Renal cortical epithelial cell (primary cell): ENCODE measurements around the gene TMEM119. TPM values are rescaled to one million over a fixed set of nuclear protein-coding genes. Genes with fewer than 3 reads are reported as not detected.

Experiments used
- DNase-seq: peaks from one replicate; pipeline ENCODE4 v3.0.0-alpha.2; 2011; ENCODE audit warnings: low read depth
- total RNA-seq: library from RNA; depleted of rRNA; stranded (reverse); fragments of >200 nt; gene quantifications from 2 replicates; pipeline ENCODE4 v1.2.3, GENCODE V29; 2014

TMEM119 gene, protein sequence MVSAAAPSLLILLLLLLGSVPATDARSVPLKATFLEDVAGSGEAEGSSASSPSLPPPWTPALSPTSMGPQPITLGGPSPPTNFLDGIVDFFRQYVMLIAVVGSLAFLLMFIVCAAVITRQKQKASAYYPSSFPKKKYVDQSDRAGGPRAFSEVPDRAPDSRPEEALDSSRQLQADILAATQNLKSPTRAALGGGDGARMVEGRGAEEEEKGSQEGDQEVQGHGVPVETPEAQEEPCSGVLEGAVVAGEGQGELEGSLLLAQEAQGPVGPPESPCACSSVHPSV
- total RNA-seq: not detected in 2 replicates

DNA sequence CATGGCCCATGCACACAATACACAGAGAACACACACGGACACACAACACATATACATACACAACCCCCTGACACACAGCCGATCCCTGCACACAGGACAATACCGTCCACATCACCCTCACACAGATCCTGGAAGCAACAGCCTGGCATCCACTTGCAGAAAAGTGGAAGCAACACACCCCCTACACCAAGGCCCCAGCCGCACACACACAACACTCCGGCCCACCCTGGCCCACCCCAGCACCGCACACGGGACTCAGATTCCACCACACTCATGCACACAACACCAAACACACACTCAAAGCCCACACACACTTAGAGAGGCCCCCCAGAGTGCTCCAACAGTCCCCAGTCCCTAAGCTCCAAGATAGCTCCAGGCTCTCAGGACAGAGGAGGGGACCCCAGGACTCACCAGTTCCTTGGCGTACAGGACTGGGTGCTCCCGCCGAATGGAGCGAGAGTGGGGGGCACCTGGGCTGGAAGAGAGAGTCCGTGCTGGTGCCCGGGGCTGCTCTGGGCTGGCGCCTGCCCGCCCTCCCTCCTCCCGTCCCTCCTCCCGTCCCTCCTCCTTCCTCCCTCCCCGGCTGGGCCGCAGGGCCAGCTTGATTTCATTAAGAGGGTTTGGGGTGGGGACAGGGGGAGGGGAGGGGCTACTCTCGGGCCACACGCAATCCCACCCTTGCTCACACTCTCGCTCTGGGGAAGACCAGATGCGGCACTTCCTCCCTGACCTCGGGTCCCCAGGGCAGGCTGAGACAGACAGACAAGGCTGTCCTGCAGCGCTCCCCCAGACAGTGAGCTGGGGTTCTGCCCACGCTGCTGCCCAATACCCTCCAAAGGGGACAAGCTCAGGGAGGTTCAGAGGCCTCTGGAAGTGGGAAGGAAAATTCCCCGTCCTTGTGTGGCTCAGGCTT, at the start of gene TMEM119:
Gene TMEM119 (minus strand): TSS at position 526 of the 913 bp plus-strand sequence. CDS start 5,701 bp downstream, outside the sequence.
- no peak for DNase-seq

DNA sequence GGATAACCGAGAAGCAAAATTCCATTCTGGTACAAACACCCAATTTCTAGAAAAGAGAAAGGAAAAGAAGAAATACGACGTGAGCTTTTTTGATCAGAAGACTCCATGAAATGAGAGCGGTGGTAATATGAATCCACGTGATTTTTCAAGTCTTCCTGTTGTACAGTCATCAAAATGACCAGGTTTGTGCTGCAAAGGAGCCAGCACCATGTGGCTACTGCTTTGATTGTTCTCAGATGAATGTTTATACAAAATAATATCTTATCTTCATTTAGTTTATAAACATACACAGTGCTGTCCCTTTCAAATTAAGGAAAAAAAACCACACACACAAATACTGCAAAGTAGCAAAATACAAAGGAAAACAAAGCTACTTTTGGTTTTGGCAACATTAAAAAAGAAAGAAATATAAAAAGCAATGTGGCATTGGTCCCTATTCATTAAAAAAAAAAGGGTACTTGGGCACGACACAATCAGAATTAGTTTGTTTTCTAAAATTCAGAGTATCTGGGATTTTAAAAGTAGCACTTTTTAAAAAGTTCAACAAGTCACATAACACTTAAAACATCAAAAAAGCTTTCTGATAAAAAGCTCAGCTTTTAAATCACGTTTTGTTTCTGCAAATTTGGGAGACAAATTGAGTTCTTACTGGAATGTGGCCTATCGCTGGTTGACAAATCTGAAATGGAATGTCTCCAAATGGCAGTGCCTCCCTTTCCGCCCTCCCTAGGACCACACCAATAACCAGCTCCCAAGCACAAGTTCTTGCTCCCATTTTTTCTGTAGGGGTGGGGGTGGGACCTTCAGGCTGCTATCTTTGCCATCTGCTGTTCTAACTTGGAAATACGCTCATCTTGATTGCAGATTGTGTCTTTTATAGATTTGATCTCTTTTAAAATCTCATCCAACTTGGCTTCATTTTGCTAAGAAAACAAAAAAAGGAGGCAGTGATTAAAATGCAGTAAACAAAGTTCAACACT, 49.0 kb upstream of the TMEM119 start:
- DNase-seq: no peak

DNA sequence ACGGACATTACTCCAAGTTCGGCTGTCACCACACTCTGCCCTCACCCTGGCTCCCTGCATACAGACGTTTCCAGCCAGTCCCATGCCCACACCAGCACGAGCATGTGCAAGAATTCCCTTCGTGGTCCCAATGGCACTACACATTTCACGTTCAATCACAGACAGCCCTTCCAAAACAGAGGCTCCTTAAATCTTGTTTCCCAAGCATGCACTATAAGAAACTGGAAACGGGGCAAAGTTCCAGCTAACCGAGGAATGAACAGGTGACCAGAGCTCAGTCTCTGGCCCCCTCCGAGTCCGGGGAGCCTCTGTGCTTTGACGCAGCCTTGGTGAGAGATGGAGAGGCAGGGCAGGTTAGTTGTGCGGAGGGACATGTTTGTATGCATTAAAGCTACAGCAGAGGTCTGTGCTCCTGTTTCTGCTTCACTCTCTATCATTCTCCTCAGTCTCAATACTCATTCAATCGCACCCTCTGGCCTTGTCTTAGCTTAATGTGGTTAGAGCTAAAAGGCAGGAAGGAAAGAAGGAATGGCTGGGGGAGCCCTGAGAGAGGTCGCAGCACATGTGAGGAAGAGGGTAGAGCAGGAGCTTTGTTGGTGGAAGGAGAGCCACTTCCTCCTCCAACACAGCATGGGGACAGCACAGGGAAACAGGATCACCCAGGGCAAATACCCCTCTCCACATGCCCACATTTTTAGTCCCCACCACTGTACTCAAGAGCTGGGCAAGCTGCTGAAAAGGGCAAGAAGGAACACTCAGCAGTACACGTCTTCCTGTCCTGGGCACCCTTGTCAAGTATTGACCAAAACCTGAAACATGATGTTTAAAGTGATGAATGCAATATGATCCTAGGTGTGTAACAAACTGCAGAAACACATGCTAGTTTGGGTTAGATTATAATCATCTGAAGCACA, 48.1 kb upstream of the TMEM119 start:
- no peak for DNase-seq

DNA sequence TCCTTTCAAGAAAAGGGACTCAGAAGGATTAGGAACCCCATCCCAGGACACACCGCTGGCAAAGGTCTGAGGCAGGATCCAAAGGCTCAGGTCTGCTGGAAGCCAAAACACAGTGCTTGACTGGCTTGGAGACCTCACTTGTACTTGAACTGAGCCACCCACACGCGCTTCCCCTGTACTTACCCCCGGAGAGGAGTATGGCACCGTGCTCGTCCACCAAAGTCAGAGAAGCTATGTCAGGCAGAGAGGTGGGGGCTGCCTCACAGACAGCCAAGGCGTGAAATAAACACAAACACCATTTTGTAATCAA, 46.9 kb upstream of the TMEM119 start:
- no peak for DNase-seq

DNA sequence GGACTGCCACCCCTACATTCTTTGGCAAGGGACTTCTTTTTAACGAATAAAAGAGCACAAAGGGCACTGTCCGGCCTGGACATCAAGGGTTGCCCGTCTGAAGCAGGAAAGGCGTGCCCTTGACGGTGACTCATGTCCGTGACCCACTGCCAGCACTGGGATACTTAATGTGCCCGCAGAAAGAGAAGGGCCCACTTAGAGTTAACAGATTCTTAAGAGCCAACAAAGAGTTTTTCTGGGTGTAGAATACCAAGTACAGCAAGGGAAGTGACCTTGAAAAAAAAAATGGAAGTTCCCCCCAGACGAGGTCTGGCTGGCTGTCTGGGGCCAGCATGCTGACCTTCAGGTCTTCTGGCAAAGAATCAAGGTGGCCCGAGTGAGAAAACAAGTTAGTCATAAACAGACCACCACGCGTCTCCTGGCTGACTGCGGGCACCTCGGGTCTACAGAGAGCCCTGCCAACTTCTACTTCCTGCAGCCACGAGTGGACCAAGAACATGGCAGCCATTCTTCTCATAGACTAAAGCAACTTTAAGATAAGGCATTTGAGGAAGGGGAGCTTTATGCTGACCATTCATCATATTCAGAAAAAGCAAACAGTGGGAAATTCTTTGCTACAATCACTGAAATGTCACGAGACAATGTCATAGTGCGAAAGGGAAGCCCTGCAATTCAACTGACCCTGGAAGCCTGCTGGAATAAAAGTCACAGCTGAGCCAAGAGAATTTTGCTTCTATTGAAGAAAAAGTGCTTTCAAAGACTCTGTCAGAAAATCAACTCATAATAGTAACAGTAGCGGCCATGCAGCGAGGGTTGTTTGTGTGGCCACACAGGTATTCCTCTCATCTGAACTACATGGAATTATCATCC, 46.3 kb upstream of the TMEM119 start:
- peak; percentile 90 for DNase-seq

DNA sequence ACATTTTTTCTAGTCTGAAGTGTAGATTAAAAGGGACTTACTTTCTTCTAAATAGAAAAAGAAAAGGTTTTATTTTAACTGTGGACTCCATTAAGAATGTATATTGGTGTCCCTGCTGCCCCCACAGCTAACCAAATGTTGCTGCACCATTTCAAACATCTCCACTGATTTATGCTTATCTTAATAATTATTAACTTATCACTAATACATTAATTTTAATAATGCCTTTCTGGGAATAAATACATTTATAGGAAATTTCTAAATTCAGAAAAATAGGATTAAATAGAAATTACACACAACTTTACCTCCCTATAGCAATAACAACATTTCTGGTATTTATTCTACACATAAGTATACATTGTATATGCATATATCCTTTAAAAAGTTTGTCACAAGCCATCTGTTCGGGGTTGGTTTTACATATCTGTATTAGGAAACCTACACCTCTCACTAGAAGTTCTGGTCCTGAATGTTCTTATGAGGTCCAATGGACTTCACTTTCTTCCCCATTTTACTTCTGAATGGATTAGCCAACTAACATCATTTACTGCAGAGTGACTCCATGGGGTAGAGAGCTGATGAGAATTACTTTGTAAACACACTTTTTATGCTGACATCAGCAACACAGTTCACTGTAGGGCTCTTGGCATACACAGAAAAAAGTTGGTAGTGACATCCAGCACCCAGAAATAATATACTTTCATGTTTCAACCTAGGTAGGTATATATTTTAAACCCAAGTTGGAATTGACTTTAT, 45.2 kb upstream of the TMEM119 start:
- DNase-seq: no peak

DNA sequence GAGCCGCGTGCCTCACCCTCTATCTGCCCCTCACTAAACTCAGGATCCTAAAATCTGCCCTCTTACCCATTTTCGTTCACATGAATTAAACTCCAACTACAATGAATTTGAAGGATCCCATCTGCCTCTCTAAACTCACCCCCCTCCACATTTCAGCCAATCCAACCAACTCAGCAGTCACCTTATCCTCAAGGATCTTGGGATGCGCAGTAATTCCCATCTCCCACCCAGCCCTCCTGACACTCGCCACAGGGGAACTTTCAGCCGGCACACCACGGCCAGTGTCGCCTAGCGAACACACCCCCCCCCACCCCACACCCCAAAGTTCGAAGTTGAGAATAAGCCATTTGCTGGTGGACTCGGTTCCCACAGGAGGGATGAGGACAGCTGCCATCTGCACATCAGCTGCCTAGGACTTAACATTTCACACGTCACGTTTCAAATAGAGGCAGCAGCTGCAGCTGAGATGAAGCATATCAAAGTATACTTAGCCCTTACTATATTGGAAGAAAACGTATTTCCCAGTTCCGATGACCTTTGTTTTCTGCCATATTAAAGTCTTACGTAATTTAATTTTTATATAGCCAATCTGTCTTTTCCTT, 44.5 kb upstream of the TMEM119 start:
- DNase-seq: no peak

DNA sequence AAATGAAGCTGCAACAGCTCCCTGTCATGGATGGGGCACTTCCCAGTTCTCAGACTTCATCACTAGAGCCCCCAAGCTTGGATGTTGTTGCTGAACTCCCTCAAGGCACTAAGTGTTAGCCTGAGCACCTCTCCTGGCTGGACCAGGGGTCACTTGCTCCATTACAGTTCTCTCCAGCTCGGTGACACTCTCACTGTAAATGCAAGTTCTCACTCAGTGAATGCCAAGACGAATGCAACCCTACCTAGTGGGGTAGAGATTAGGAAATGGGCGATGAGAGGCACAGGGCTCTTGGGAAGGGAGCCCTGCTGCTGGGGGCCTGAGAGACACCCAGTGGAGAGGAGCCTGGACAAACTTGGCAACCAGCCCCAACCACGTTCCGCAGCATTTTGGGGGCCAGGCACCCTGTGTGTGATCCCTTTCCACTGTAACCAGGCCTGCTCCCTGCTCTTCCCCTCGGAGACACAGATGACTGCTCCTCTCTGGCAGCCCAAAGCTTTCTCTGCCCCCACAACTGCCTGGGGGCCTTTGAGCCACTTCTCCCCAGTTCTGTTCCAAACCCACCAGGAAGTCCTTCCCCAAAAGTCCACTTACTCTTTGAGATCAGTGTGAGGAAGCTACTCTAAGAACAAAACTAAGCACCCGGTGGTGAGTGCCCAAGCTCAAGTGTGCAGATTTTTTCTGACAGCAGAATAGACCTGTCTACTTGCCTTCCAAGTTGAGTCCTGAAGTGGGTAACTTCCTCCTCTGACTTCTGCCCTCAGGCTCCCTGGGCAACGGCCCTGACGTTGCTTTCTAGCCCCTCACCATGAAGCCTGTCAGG, 43.8 kb upstream of the TMEM119 start:
- no peak for DNase-seq

DNA sequence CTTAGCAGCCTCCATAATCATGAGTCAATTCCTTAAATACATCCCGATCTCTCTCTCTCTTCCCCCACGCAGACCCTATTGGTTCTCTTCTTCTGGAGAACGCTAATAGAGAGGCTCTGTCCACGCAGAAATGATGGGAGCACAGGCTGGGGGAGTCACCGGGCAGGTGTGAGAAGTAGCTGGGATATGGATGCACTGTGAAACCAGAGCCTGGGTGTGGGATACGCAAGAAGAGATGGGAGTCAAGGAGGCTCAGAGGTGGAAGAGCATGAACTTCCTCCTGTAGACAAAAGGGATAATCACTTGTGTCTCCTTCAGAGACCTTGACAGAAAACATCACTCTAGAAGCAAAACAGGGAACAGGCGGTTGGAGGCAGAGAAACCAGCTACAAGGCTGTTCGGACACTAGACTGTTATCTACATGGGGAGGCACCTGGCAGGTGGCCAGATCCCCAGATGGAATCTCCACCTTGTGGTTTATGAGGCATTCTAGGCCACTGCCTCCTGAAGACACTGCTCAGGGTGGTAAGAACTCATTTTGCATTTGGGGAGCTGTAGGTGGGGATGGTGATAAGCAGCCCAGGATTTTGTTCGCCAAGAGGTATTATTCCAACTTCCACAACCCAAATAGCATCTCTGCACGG, 43.0 kb upstream of the TMEM119 start:
- DNase-seq: no peak

DNA sequence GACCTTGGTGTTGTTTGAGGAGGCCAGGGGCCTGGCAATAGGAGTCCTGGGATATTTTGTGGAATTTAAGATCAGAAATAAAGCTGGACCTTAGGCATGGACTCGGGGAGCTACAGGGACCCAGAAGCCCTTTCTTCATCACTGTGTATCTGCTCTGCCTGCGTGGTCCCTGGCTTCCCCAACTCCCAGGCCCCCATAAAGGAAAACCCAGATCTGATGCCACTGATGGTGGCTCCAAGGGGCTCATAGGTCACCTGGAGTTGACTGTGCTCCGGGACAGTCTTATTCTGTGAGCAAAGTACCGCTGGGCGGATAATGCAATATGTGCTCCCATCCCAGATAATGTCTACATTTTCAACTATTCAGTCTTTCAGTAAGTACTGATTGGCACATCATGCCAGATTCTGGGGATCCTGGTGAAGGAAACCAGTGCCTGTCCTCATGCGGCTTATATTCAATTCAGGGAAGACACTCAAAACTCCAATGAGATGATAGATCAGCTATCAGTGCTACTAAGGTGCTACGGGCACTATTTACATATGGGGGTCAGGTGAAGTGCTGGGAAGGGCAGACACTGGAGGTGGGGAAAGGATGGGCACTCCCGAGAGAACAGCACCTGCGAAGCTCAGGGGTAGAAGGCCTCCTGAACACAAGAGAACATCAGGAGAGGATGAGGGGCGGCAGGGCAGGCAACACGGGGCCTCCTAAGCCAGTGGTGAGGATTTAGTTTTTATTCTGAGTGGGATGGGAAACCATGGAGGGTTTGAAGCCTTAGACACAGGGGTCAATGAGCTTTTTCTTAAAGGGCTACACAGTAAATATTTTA, 41.3 kb upstream of the TMEM119 start:
- no peak for DNase-seq

DNA sequence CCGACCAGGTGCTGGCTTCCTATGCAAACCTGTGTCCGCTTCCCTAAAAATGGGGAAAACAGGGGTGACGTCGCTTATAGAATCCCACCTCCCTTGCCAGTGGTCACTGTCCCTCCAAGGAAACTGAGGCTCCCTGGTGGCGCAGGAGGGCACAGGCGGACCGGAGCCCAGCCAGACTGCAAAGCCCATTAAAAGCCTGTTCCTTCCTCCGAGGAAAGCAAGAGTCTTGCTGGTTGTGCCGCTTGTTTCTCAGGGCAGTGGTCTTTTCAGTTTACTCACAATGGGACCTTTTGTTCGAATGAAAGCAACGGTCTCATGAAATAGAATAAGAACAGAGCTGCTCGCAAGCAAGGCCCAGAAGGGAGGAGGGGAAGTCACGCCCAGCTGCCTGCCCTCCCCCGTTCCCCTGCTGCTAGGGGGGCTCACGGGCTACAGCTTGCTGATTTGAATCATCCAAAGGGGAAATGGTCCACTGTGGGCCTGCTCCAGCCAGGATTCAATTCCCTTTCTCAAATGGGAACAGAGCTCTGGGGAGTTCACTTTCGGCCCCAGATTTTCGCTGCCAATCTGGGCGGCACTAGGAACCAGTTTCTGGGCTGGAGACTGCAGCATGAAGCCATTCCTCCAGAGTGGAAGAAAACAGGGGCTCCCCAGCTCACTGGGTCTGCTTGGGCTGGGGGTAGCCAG, 40.4 kb upstream of the TMEM119 start:
- no peak for DNase-seq

DNA sequence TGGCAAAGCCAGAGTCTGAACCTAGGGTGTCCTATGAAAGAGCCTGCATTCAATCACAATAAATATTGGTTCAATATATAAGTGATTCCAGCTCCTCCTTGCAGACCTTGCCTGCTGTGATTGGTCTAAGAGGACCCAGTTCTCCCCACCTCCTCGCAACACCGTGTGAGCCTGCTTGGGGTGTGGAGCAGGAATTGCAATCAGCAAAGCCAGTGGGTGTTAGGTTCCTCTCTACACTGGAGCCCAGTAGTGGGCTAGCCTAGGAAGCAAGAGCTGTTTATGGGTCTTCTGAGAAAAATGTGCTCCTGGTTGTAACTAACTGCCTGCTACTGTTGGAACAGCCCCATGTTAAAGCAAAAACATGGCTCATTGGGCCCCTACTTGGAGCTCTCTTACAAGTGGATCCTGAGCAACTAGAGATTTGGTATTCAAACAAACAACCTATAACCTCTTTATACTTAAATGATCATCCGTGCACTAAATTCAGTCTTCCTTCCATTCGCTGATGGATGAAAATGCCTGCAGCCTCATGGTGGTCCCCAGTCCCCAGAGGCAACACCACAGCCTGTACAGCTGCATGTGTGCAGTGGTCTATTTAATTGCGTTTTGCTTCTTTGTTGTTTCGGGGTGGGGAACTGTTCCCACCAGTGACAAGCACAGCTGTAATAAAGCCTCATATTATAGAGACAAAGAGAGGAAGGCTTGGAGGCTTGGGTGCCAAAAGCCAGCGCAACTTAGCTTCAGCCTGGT, 39.5 kb upstream of the TMEM119 start:
- DNase-seq: no peak

DNA sequence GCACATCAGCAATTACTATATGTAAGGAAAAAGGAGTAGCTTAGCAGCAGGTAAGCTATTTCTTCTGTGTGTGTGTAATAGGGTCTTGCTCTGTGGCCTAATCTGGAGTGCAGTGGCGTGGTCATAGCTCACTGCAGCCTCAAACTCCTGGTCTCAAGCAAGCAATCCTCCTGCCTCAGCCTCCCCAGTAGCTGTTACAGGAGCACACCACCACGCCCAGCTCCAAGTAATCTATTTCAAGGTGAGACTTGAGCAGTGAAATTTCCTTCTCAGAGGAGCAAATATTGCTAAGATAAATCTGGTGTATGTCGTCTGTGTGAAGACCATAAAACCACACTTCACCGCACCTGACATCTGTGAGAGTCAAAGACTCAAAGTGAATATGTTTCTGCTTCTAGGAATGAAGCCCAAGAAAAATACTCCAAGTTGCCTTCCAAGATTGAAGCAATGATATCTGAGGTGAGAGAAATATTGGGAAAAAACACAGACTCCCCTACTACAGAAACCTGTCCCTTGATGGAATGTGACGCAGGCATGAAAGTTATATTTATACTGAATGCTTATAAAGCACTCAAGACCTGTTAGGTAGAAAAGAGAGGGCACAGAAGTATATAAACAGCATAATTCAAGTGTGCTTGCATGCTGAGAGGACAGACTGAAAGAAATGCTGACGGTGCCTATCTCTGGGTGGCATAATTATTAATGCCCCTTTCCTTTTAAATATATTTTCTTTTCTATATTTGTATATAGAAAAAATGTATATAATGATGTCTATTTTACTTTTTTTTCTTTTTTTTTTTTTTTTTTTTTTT, 38.3 kb upstream of the TMEM119 start:
- no peak for DNase-seq
